OCI-LY1 (cell line): ENCODE data around the gene MYO3B.

ENCODE experiments used
- EZH2 ChIP-seq: fragments of 200-600 bp; sonication (generic), shearing (Covaris generic); IDR thresholded peaks from 2 replicates; pipeline ENCODE4 v1.8.0; 2017; ENCODE audit warnings: borderline replicate concordance, mixed run types, mild to moderate bottlenecking, antibody characterized with exemption, low read length, moderate library complexity, mixed read lengths
- TF ChIP-seq, protein P1 (sequence below): fragments of 200-600 bp; sonication (generic), shearing (Covaris generic); IDR thresholded peaks from 2 replicates; pipeline ENCODE4 v1.5.1; 2017; ENCODE audit warnings: mild to moderate bottlenecking, antibody characterized with exemption, low read length, moderate library complexity, mixed read lengths

DNA sequence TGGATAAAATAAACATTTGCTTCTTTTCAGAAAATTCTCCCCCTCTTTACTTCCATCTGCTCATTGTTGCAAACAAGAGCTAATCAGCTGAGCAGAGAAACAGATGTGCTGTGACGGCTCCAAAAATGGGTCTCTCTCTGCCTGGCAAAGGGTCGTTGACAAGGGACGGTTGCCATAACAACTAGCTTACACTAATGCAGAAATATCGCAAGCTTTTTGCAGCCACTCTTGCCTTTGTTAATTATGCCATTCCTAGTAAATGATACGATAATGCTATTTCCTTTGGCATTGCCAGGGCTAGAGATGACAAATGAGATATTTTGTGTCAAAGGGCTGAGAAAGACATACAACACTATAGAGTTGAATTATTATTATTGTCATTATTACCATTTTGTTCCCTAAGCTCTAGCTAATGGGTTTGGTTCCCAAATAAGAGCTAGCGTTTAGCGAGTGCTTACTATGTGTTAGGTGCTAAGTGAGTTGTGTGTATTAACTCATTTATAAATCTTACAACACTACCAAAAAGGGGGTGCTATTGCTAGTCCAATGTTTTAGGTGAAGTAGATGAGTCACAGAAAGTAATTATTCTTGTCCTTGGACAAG lies 46.8 kb downstream of the MYO3B start:
- TF ChIP-seq, protein P1, sequence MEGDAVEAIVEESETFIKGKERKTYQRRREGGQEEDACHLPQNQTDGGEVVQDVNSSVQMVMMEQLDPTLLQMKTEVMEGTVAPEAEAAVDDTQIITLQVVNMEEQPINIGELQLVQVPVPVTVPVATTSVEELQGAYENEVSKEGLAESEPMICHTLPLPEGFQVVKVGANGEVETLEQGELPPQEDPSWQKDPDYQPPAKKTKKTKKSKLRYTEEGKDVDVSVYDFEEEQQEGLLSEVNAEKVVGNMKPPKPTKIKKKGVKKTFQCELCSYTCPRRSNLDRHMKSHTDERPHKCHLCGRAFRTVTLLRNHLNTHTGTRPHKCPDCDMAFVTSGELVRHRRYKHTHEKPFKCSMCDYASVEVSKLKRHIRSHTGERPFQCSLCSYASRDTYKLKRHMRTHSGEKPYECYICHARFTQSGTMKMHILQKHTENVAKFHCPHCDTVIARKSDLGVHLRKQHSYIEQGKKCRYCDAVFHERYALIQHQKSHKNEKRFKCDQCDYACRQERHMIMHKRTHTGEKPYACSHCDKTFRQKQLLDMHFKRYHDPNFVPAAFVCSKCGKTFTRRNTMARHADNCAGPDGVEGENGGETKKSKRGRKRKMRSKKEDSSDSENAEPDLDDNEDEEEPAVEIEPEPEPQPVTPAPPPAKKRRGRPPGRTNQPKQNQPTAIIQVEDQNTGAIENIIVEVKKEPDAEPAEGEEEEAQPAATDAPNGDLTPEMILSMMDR: no peak
- no peak for TF ChIP-seq EZH2
